Measurements from ENCODE around the gene COQ8A. TPM values are rescaled to one million over a fixed set of nuclear protein-coding genes. Genes with fewer than 3 reads are reported as not detected.
A peak's percentile ranks its signal among the peaks of the same experiment; 100 is the strongest.

The COQ8A gene
- total RNA-seq, 1 donor from 2014 or later: 29.7 TPM

DNA sequence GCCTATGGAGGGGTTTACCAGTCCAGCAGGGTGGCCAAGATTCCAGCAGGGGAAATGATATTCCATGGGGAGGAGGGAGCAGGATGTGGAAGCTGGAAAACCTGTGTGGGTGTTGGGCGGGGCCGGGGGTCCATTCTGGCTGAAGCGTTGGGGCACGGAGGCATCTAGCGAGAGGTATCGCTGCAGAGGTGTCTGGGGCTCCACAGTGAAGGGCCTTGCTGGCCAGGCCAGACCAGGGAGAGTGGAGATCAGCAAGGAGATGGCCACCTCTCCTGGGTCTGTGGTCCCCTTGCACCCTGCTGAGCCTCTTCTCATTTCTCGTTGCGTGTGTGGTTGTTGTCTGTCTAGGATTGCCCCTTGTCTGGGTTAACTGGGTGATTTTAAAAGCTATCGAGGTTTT, 6.2 kb downstream of the COQ8A start:
- H3K9me3 Mint-ChIP-seq: no peaks in the 10 kb centered on the region

DNA sequence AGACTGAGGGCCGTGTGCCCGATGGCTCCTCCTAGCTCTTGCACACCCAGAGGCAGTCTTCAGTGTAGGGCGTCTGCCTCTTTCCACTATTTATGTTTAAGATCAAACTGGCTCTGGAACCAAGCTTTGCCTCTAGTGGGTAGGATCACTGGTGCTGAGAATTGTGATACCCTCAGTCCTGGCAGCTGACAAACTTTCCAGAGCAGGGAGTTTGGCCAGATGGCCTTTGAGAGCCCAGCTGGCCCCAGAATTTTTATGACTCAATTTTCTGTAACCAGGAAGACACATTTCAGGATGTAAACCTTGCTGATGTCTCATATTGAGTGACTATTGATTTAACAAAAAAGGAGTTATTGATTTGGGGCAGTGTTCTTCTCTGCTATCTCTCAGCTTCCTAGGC, 6.7 kb downstream of the COQ8A start:
- Mint-ChIP-seq H3K9me3 (no peaks in the 10 kb centered on the region), H3K4me3 (no peak overlapping the region), H3K36me3 (no peaks in the 10 kb centered on the region), H3K27me3 (no peaks in the 10 kb centered on the region), H3K27ac (no peak overlapping the region), H3K4me1 (ENCODE audit: unreplicated experiment) (peaks cover 46% of the 10 kb centered on the region)
- DNase-seq (ENCODE audit: extremely low spot score, unreplicated experiment): no peak
- no peak for TF ChIP-seq CTCF (conservative IDR thresholded peaks at IDR 0.05)

More for the DNA sequence above, 6.2 kb downstream of the COQ8A start:
- TF ChIP-seq CTCF (conservative IDR thresholded peaks at IDR 0.05): no peak
- no peaks in the 10 kb centered on the region for H3K36me3 Mint-ChIP-seq
- peaks cover 46% of the 10 kb centered on the region for H3K4me1 Mint-ChIP-seq (ENCODE audit: unreplicated experiment)
- DNase-seq (ENCODE audit: extremely low spot score, unreplicated experiment): peak; percentile 58
- no peak overlapping the region for H3K4me3 Mint-ChIP-seq
- peak overlapping the region; percentile 58 for H3K27ac Mint-ChIP-seq
- no peaks in the 10 kb centered on the region for H3K27me3 Mint-ChIP-seq

- TF ChIP-seq CTCF (conservative IDR thresholded peaks at IDR 0.05): no peak
- Mint-ChIP-seq H3K27ac (no peak overlapping the region), H3K36me3 (no peaks in the 10 kb centered on the region), H3K9me3 (no peaks in the 10 kb centered on the region), H3K4me1 (ENCODE audit: unreplicated experiment) (peaks cover 35% of the 10 kb centered on the region), H3K4me3 (no peak overlapping the region), H3K27me3 (no peaks in the 10 kb centered on the region)
- DNase-seq (ENCODE audit: extremely low spot score, unreplicated experiment): no peak
Observed at GRCh38 chr1:226948051-226948450, 8.0 kb downstream of the COQ8A start.

DNA sequence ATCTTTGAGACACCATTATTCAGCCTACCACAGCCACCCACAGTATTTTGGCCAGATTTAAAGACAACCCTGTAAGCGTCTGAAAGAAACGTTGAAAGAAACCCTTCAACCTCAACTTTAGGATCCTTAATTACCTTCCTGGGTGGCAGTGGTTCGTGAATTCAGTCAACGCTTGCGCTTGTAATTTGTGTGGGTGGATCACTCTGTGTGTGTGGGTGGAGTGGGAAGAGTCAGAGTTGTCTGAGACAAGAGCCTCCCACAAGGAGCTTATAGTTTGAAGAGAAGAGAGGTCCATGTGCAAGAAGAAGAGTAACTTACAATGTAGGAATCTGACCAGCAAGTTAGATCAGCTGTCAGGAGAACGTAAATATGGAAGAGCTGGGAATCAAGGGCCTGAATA, 8.4 kb downstream of the COQ8A start:
- DNase-seq (ENCODE audit: extremely low spot score, unreplicated experiment): no peak
- Mint-ChIP-seq H3K27me3 (no peaks in the 10 kb centered on the region), H3K4me3 (no peak overlapping the region), H3K4me1 (ENCODE audit: unreplicated experiment) (peaks cover 34% of the 10 kb centered on the region), H3K27ac (no peak overlapping the region), H3K9me3 (no peaks in the 10 kb centered on the region), H3K36me3 (no peaks in the 10 kb centered on the region)
- TF ChIP-seq CTCF (conservative IDR thresholded peaks at IDR 0.05): no peak

GRCh38 chr1:226948996-226949395, 8.9 kb downstream of the COQ8A start:
- H3K9me3 Mint-ChIP-seq: no peaks in the 10 kb centered on the region
- no peak for TF ChIP-seq CTCF (conservative IDR thresholded peaks at IDR 0.05)
- no peak overlapping the region for H3K4me3 Mint-ChIP-seq
- H3K27ac Mint-ChIP-seq: no peak overlapping the region
- H3K4me1 Mint-ChIP-seq (ENCODE audit: unreplicated experiment): peaks cover 34% of the 10 kb centered on the region
- H3K36me3 Mint-ChIP-seq: no peaks in the 10 kb centered on the region
- no peak for DNase-seq (ENCODE audit: extremely low spot score, unreplicated experiment)
- H3K27me3 Mint-ChIP-seq: no peaks in the 10 kb centered on the region

- H3K4me1 Mint-ChIP-seq (ENCODE audit: unreplicated experiment): peaks cover 32% of the 10 kb centered on the region
- no peak for TF ChIP-seq CTCF (conservative IDR thresholded peaks at IDR 0.05)
- no peak for DNase-seq (ENCODE audit: extremely low spot score, unreplicated experiment)
- H3K4me3 Mint-ChIP-seq: no peak overlapping the region
- no peaks in the 10 kb centered on the region for H3K9me3 Mint-ChIP-seq
- peaks cover under 1% of the 10 kb centered on the region for H3K36me3 Mint-ChIP-seq
- no peaks in the 10 kb centered on the region for H3K27me3 Mint-ChIP-seq
- no peak overlapping the region for H3K27ac Mint-ChIP-seq
Observed at GRCh38 chr1:226949401-226949800, 9.3 kb downstream of the COQ8A start.
